GM12801 (cell line): Measurements from ENCODE around the gene ROR1.

Experiments
- CTCF ChIP-seq: IDR thresholded peaks from one replicate; pipeline ENCODE4 v1.5.1; 2011; ENCODE audit warnings: control low read depth; ENCODE audit not compliant: insufficient read length; ENCODE audit errors: extremely low read depth

The ROR1 gene

DNA sequence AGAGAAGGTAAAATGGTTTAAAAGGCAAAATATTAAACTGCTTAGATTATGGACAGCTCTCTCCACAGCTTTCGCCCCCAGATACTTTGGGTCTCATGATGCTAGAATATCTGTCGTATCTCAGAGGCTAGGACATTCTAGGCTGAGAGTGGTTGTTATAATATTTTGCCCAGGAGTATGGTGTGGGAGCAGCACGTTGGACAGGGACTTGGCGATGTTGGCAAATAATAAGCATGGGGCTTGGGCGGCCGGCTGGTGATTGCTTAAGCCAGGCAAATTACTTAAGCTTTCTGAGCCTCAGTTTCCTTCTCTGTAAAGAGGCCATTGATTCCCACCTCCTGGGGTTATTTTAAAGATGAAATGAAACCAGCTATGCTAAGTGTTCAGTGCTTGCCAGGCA lies 133.2 kb downstream of the ROR1 start:
- no peak for TF ChIP-seq CTCF

- TF ChIP-seq CTCF: no peak
Measured at GRCh38 chr1:63908016-63908415, 134.2 kb downstream of the ROR1 start.

GRCh38 chr1:63909526-63909925 lies 135.7 kb downstream of the ROR1 start:
- no peak for TF ChIP-seq CTCF

GRCh38 chr1:63911049-63911448 lies 137.2 kb downstream of the ROR1 start:
- TF ChIP-seq CTCF: no peak

DNA sequence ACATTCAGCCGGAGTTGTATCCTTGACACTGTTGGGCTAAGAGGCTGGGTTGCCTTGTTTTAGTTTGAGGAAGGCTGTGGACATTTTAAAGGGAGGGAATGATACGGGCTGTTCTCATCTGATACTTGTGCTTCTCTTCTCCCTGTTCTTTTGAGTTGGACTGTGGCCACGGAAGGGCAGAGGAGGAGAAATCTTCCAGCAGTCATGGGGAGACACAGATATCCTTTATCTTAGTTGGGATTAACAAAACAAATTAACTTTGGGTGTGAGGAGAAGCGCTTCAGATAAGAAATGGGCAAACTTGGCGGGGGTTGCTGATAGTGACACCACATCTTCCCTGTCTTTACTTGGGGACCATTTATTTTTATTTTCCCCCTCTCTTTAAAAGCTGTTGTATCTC lies 138.8 kb downstream of the ROR1 start:
- no peak for TF ChIP-seq CTCF

GRCh38 chr1:63913533-63913932 lies 139.7 kb downstream of the ROR1 start:
- TF ChIP-seq CTCF: no peak

GRCh38 chr1:63914241-63914640 lies 140.4 kb downstream of the ROR1 start:
- TF ChIP-seq CTCF: no peak

DNA sequence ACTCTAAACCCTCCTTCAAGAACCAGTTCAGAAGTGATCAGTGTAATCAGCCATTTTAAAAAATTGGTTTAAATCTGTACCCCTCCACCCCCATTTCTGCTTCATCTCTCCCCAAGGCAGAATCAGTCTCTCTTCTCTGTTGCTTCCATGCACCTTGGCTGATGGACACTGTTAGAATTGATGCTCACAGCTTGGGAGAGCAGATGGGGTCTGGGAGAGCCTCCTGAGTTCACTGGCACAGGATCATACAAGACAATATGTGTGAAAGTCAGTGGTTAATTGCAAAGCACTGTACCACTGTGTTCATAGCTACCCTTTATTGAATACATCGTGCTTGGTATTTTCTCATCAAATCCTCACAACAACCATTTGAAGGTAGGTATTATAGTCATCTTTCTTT lies 140.9 kb downstream of the ROR1 start:
- no peak for TF ChIP-seq CTCF
